K562 (cell line): Measurements from ENCODE around the gene NF1. TPM values are rescaled to one million over a fixed set of nuclear protein-coding genes. Genes with fewer than 3 reads are reported as not detected.

Source experiments
- ATAC-seq: fragments of 200-7000 bp; cut with Tn5 transposase; 3 replicates; pipeline ENCODE4 v1.9.1; 2020; ENCODE audit warnings: moderate library complexity
- BruUV-seq: library from RNA; stranded (reverse); fragments of 400-500 nt; replicated peaks from 2 replicates; lab custom pipeline; 2021; lab: Mats Ljungman, UMichigan
- CTCF ChIA-PET: fragments of 300-600 bp; formaldehyde crosslinking; extraction: SDS; loops from one replicate; lab custom pipeline; 2021; ENCODE audit warnings: low intra/inter-chr PET ratio; lab: Yijun Ruan, JAX
- POLR2A ChIA-PET: fragments of 300-600, 350-650 bp; sonication (Branson Sonifier 250); formaldehyde crosslinking; extraction: SDS; loops from one replicate; lab custom pipeline; 2021; ENCODE audit warnings: antibody characterized with exemption, inconsistent platforms; lab: Yijun Ruan, JAX
- DNase-seq, 4 experiments: peaks; one replicate each; pipeline versions ENCODE4 v3.0.0 to v3.0.0-alpha.2; 2011 to 2018; ENCODE audit warnings: low spot score in 3 of 4, mixed read lengths in 3 of 4; ENCODE audit errors: extremely low read depth in 1 of 4
- FAIRE-seq: peaks from 2 replicates; lab custom pipeline; 2011; peaks lifted over from hg19 to GRCh38; lab: Jason Lieb, UNC
- H2AFZ ChIP-seq: 2 replicates; pipeline ENCODE4 v1.6.0; 2011; ENCODE audit warnings: low read depth, low read length, control low read depth, inconsistent platforms
- H3K27ac ChIP-seq: fragments of 200-600 bp; 3 replicates; pipeline ENCODE4 v1.8.0; 2011; ENCODE audit warnings: low read depth, mild to moderate bottlenecking, control low read depth, inconsistent platforms, low read length, moderate library complexity, mixed read lengths; ENCODE audit errors: extremely low read depth
- H3K27me3 ChIP-seq, 2 experiments: fragments of 300-600 bp in 1 of 2; 2 replicates in 1 of 2; 3 replicates in 1 of 2; pipeline versions ENCODE4 v1.6.0 to v1.8.0; 2011; ENCODE audit warnings: inconsistent platforms in 2 of 2, low read length in 2 of 2, mild to moderate bottlenecking in 1 of 2, mixed read lengths in 1 of 2, moderate library complexity in 1 of 2; ENCODE audit not compliant: control insufficient read depth in 2 of 2, insufficient read depth in 2 of 2
- H3K36me3 ChIP-seq: fragments of 300-600 bp; 3 replicates; pipeline ENCODE4 v1.8.0; 2011; ENCODE audit warnings: mild to moderate bottlenecking, low read length, inconsistent platforms; ENCODE audit not compliant: control insufficient read depth, insufficient read depth
- H3K4me1 ChIP-seq, 2 experiments: fragments of 200-600 bp in 1 of 2; replicated peaks in 1 of 2; 2 replicates in 1 of 2; 3 replicates in 1 of 2; pipeline versions ENCODE4 v1.5.1 to v1.8.0; 2011; ENCODE audit warnings: inconsistent platforms in 2 of 2, low read length in 2 of 2, mild to moderate bottlenecking in 1 of 2, mixed read lengths in 1 of 2, moderate library complexity in 1 of 2; ENCODE audit not compliant: control insufficient read depth in 2 of 2, insufficient read depth in 2 of 2
- H3K4me2 ChIP-seq: 2 replicates; pipeline ENCODE4 v1.6.1; 2011; ENCODE audit warnings: low read length, control low read depth, inconsistent platforms, mixed read lengths; ENCODE audit not compliant: insufficient read depth
- H3K4me3 ChIP-seq: fragments of 200-600 bp; sonication (generic), shearing (Covaris generic); 2 replicates; pipeline ENCODE4 v1.5.1; 2016; ENCODE audit warnings: control low read depth, inconsistent platforms
- H3K79me2 ChIP-seq: fragments of 200-600 bp; 3 replicates; pipeline ENCODE4 v1.8.0; 2011; ENCODE audit warnings: low read length, inconsistent platforms; ENCODE audit not compliant: control insufficient read depth, insufficient read depth
- H3K9ac ChIP-seq, 2 experiments: 2 replicates each; pipeline versions ENCODE4 v1.6.0 to v1.6.1; 2011; ENCODE audit warnings: low read depth in 2 of 2, low read length in 2 of 2, control low read depth in 1 of 2, inconsistent platforms in 1 of 2, mild to moderate bottlenecking in 1 of 2, mixed read lengths in 1 of 2; ENCODE audit not compliant: insufficient read depth in 1 of 2
- H3K9me1 ChIP-seq: one replicate; pipeline ENCODE4 v1.6.0; 2011; ENCODE audit warnings: inconsistent platforms, mild to moderate bottlenecking, low read length, moderate library complexity; ENCODE audit not compliant: control insufficient read depth, insufficient read depth
- H3K9me3 ChIP-seq: replicated peaks from 2 replicates; pipeline ENCODE4 v1.5.1; 2011; ENCODE audit warnings: low read depth, low read length, inconsistent platforms; ENCODE audit not compliant: control insufficient read depth, insufficient read depth
- H4K20me1 ChIP-seq: replicated peaks from 2 replicates; pipeline ENCODE4 v1.6.1; 2011; ENCODE audit warnings: low read length, inconsistent platforms, mixed read lengths; ENCODE audit not compliant: control insufficient read depth, insufficient read depth
- ASH1L ChIP-seq: fragments of 450-650 bp; IDR thresholded peaks from 2 replicates; pipeline ENCODE4 v1.6.1; 2018; ENCODE audit warnings: borderline replicate concordance, mild to moderate bottlenecking, low read depth; ENCODE audit not compliant: partially characterized antibody
- MAZ ChIP-seq, 2 experiments: fragments of 450-650 bp in 1 of 2; sonication (generic) in 1 of 2; formaldehyde crosslinking; IDR thresholded peaks in 1 of 2; conservative IDR thresholded peaks in 1 of 2; 2 replicates each; pipeline versions ENCODE4 v1.4.0 to v1.5.0; 2020; ENCODE audit warnings: mild to moderate bottlenecking in 1 of 2, missing genetic modification reagents in 1 of 2
- MEF2D ChIP-seq: conservative IDR thresholded peaks from 2 replicates; pipeline ENCODE4 v1.6.1; 2016; ENCODE audit warnings: low read depth, missing genetic modification characterization, missing compliant biosample characterization
- MEIS2 ChIP-seq: fragments of 450-650 bp; IDR thresholded peaks from 2 replicates; pipeline ENCODE4 v1.6.1; 2014; ENCODE audit warnings: mild to moderate bottlenecking; ENCODE audit not compliant: partially characterized antibody
- PTRF ChIP-seq: fragments of 450-650 bp; IDR thresholded peaks from 2 replicates; pipeline ENCODE4 v1.6.1; 2016; ENCODE audit warnings: mild to moderate bottlenecking, missing genetic modification characterization, missing compliant biosample characterization
- ZNF274 ChIP-seq: IDR thresholded peaks from 2 replicates; pipeline ENCODE4 v1.6.1; 2011; ENCODE audit warnings: low read depth, mild to moderate bottlenecking, low read length, moderate library complexity, borderline replicate concordance
- ZNF449 ChIP-seq: fragments of 250-450 bp; sonication (Bioruptor Pico); IDR thresholded peaks from 2 replicates; pipeline ENCODE4 v1.8.0; 2022; ENCODE audit warnings: moderate library complexity, mild to moderate bottlenecking, inconsistent platforms
- WGBS: fragments of 100-300 bp; shearing (Covaris generic); methylation state at CpG from one replicate; pipeline ENCODE4 v1.1.6; 2016; ENCODE audit warnings: low coverage, mixed read lengths; ENCODE audit not compliant: insufficient coverage; ENCODE audit errors: missing lambda C conversion rate; 5-methylcytosine and 5-hydroxymethylcytosine counted together
- in situ Hi-C: fragments of 300-500 bp; cut with MboI; formaldehyde crosslinking; loops from 4 replicates; pipeline ENCODE4 v1.15.0; 2018; ENCODE audit warnings: inconsistent platforms, mixed read lengths
- intact Hi-C: fragments of 100-400 bp; cut with micrococcal nuclease; formaldehyde crosslinking; loops from 2 replicates; pipeline ENCODE4 v1.14.2; 2022
- polyA plus RNA-seq, 8 experiments: library from polyadenylated mRNA; depleted of rRNA in 4 of 8; stranded (reverse) in 5 of 8; unstranded in 3 of 8; fragments of >200 nt; fragmentation: Nextera tagmentation in 2 of 8; fragmentation: Illumina TruSeq in 1 of 8; extraction: Ambion mirVana in 2 of 8; extraction: Trizol in 1 of 8; gene quantifications; 2 replicates each; pipeline versions ENCODE4 v1.2.1 to v1.2.3, GENCODE V29; 2011 to 2014; ENCODE audit warnings: inconsistent platforms in 1 of 8, missing spikeins in 1 of 8
- total RNA-seq, 7 experiments: library from RNA; depleted of rRNA in 6 of 7; stranded (reverse); fragments of >200 nt in 6 of 7; fragmentation: Illumina TruSeq in 2 of 7; extraction: Trizol in 2 of 7; gene quantifications; 2 replicates each; pipeline versions ENCODE4 v1.2.1 to v1.2.3, GENCODE V29; 2011 to 2021; ENCODE audit warnings: low replicate concordance in 1 of 7

NF1 gene
- total and polyA plus RNA-seq, 9 of the 15 experiments (the other 6 are each of a cell fraction or from before 2014, with no cell fraction given): 3.4 to 41.9 (median 24.3) TPM

GRCh38 chr17:31379597-31380205 is 284.9 kb downstream of the NF1 start:
- no peak for TF ChIP-seq ASH1L
- no peak for TF ChIP-seq MEIS2
- no peak for TF ChIP-seq ZNF274
- TF ChIP-seq MEF2D (tag): no peak
- no peak for TF ChIP-seq MAZ (CRISPR knock-in tag; conservative IDR thresholded peaks at IDR 0.05 in 1 of 2, IDR thresholded peaks at IDR 0.05 in 1 of 2)
- no peak for TF ChIP-seq PTRF (tag)
- TF ChIP-seq ZNF449 (CRISPR knock-in tag): no peak
- Histone ChIP-seq H3K79me2 (no peaks in the 10 kb centered on the region), H3K27ac (no peak overlapping the region), H3K4me3 (no peak overlapping the region), H3K36me3 (peaks cover 14% of the 10 kb centered on the region; the same call in 2 of the 3 replicates), H3K9me1 (no peaks in the 10 kb centered on the region), H4K20me1 (no peaks in the 10 kb centered on the region), H3K4me1 (no peaks in the 10 kb centered on the region), H3K9ac (no peak overlapping the region), H3K4me2 (no peak overlapping the region), H3K9me3 (no peaks in the 10 kb centered on the region), H3K27me3 (no peaks in the 10 kb centered on the region), H2AFZ (no peak overlapping the region)
- in situ Hi-C loops: loop anchor here (10.0 kb wide), 2 partner anchors 365 to 465 kb away; no protein-coding TSS in a partner anchor
- FAIRE-seq (no peak), DNase-seq (no peak), ATAC-seq (no peak)
- intact Hi-C loops: loop anchor here (10.0 kb wide), 1 partner anchor 165 kb away; no protein-coding TSS in a partner anchor
- BruUV-seq: no TSS peak
- ChIA-PET POLR2A (no interaction called here), CTCF (interaction anchor here (0.6 to 1.2 kb wide), 2 partner anchors 145 to 373 kb away, joined by 3 read pairs; no protein-coding TSS in a partner anchor)
- 94% methylated on average over 1 of the region's 1 CpG for WGBS
